Measurements from ENCODE around the gene DENND1A. TPM values are rescaled to one million over a fixed set of nuclear protein-coding genes. Genes with fewer than 3 reads are reported as not detected.

Gene DENND1A
- total RNA-seq, 1 experiment from 2014 or later = 23.5 TPM

DNA sequence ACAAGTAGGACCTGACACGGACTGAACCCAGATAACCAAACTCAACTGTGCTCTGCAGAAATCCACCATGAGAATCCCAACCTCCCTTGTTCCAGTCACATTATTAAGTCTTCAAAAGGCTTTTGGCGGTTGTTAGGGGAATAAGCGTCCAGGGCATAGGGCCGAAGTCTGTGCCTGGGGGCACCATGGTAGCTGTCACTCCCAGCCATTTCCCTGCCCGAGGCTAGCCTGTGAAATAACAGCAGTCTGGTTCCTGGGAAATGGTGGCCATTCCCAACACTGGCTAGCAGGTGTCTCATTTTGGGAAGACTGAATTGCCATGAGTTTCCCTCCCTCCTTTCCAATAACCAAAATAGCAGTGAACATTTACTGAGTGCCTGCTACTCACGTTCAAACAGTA lies 451.8 kb downstream of the DENND1A start (continued):
- TF ChIP-seq, protein P1, sequence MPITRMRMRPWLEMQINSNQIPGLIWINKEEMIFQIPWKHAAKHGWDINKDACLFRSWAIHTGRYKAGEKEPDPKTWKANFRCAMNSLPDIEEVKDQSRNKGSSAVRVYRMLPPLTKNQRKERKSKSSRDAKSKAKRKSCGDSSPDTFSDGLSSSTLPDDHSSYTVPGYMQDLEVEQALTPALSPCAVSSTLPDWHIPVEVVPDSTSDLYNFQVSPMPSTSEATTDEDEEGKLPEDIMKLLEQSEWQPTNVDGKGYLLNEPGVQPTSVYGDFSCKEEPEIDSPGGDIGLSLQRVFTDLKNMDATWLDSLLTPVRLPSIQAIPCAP (CRISPR knock-in tag; IDR thresholded peaks at IDR 0.05) = no peak
- TF ChIP-seq HMGA2 (CRISPR knock-in tag; IDR thresholded peaks at IDR 0.05) (no peak), MYBL2 (CRISPR knock-in tag; IDR thresholded peaks at IDR 0.05) (no peak), EMX1 (CRISPR knock-in tag; IDR thresholded peaks at IDR 0.05) (no peak)

DNA sequence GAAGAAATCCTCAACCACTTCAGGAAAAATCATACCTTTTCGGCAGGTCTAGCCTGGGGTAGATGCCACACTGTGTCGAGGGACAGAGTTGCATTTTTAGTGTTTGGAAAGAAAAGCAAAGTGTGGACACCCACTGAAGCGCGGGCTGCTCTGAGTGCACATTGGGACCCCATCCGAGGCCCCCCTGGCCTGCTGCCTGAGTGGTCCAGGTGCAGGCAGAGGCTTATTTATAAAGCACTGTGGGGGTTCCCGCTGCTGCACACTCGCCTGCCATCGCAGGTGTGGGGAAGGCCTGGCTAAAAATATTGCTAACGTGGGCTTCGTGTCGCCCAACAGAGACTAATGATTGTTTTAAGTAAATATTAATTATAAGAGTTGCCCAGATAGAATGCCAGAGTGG lies 454.5 kb downstream of the DENND1A start:
- Mint-ChIP-seq H3K27me3 (ENCODE audit: low read depth) (no peaks in the 10 kb centered on the region), H3K4me3 (no peak overlapping the region), H3K9me3 (no peaks in the 10 kb centered on the region), H3K36me3 (no peaks in the 10 kb centered on the region), H3K27ac (no peak overlapping the region), H3K4me1 (peaks cover 8% of the 10 kb centered on the region)
- TF ChIP-seq, protein P2, sequence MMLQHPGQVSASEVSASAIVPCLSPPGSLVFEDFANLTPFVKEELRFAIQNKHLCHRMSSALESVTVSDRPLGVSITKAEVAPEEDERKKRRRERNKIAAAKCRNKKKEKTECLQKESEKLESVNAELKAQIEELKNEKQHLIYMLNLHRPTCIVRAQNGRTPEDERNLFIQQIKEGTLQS (CRISPR knock-in tag; conservative IDR thresholded peaks at IDR 0.05) = no peak
- TF ChIP-seq, protein P3, sequence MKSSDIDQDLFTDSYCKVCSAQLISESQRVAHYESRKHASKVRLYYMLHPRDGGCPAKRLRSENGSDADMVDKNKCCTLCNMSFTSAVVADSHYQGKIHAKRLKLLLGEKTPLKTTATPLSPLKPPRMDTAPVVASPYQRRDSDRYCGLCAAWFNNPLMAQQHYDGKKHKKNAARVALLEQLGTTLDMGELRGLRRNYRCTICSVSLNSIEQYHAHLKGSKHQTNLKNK (CRISPR knock-in tag; IDR thresholded peaks at IDR 0.05) = no peak
- TF ChIP-seq SMAD4 (CRISPR knock-in tag; IDR thresholded peaks at IDR 0.05) = no peak
- TF ChIP-seq, protein P4, sequence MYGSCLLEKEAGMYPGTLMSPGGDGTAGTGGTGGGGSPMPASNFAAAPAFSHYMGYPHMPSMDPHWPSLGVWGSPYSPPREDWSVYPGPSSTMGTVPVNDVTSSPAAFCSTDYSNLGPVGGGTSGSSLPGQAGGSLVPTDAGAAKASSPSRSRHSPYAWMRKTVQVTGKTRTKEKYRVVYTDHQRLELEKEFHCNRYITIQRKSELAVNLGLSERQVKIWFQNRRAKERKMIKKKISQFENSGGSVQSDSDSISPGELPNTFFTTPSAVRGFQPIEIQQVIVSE (CRISPR knock-in tag; IDR thresholded peaks at IDR 0.05; ENCODE audit: borderline replicate concordance) = no peak
- TF ChIP-seq TEAD1 (CRISPR knock-in tag; IDR thresholded peaks at IDR 0.05) = no peak
- TF ChIP-seq, protein P5, sequence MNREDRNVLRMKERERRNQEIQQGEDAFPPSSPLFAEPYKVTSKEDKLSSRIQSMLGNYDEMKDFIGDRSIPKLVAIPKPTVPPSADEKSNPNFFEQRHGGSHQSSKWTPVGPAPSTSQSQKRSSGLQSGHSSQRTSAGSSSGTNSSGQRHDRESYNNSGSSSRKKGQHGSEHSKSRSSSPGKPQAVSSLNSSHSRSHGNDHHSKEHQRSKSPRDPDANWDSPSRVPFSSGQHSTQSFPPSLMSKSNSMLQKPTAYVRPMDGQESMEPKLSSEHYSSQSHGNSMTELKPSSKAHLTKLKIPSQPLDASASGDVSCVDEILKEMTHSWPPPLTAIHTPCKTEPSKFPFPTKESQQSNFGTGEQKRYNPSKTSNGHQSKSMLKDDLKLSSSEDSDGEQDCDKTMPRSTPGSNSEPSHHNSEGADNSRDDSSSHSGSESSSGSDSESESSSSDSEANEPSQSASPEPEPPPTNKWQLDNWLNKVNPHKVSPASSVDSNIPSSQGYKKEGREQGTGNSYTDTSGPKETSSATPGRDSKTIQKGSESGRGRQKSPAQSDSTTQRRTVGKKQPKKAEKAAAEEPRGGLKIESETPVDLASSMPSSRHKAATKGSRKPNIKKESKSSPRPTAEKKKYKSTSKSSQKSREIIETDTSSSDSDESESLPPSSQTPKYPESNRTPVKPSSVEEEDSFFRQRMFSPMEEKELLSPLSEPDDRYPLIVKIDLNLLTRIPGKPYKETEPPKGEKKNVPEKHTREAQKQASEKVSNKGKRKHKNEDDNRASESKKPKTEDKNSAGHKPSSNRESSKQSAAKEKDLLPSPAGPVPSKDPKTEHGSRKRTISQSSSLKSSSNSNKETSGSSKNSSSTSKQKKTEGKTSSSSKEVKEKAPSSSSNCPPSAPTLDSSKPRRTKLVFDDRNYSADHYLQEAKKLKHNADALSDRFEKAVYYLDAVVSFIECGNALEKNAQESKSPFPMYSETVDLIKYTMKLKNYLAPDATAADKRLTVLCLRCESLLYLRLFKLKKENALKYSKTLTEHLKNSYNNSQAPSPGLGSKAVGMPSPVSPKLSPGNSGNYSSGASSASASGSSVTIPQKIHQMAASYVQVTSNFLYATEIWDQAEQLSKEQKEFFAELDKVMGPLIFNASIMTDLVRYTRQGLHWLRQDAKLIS (CRISPR knock-in tag; IDR thresholded peaks at IDR 0.05; ENCODE audit: borderline replicate concordance) = no peak
- TF ChIP-seq GABPB1 (CRISPR knock-in tag; IDR thresholded peaks at IDR 0.05) = no peak
- no peak for TF ChIP-seq FOXK1 (CRISPR knock-in tag; IDR thresholded peaks at IDR 0.05)
- TF ChIP-seq ELF4 (CRISPR knock-in tag; IDR thresholded peaks at IDR 0.05; ENCODE audit: low read depth) = no peak
- TF ChIP-seq PRRX2 (CRISPR knock-in tag; IDR thresholded peaks at IDR 0.05) = no peak
- TF ChIP-seq, protein P6, sequence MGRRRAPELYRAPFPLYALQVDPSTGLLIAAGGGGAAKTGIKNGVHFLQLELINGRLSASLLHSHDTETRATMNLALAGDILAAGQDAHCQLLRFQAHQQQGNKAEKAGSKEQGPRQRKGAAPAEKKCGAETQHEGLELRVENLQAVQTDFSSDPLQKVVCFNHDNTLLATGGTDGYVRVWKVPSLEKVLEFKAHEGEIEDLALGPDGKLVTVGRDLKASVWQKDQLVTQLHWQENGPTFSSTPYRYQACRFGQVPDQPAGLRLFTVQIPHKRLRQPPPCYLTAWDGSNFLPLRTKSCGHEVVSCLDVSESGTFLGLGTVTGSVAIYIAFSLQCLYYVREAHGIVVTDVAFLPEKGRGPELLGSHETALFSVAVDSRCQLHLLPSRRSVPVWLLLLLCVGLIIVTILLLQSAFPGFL (CRISPR knock-in tag; IDR thresholded peaks at IDR 0.05; ENCODE audit: borderline replicate concordance) = no peak
- TF ChIP-seq, protein P7, sequence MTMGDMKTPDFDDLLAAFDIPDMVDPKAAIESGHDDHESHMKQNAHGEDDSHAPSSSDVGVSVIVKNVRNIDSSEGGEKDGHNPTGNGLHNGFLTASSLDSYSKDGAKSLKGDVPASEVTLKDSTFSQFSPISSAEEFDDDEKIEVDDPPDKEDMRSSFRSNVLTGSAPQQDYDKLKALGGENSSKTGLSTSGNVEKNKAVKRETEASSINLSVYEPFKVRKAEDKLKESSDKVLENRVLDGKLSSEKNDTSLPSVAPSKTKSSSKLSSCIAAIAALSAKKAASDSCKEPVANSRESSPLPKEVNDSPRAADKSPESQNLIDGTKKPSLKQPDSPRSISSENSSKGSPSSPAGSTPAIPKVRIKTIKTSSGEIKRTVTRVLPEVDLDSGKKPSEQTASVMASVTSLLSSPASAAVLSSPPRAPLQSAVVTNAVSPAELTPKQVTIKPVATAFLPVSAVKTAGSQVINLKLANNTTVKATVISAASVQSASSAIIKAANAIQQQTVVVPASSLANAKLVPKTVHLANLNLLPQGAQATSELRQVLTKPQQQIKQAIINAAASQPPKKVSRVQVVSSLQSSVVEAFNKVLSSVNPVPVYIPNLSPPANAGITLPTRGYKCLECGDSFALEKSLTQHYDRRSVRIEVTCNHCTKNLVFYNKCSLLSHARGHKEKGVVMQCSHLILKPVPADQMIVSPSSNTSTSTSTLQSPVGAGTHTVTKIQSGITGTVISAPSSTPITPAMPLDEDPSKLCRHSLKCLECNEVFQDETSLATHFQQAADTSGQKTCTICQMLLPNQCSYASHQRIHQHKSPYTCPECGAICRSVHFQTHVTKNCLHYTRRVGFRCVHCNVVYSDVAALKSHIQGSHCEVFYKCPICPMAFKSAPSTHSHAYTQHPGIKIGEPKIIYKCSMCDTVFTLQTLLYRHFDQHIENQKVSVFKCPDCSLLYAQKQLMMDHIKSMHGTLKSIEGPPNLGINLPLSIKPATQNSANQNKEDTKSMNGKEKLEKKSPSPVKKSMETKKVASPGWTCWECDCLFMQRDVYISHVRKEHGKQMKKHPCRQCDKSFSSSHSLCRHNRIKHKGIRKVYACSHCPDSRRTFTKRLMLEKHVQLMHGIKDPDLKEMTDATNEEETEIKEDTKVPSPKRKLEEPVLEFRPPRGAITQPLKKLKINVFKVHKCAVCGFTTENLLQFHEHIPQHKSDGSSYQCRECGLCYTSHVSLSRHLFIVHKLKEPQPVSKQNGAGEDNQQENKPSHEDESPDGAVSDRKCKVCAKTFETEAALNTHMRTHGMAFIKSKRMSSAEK (CRISPR knock-in tag; IDR thresholded peaks at IDR 0.05; ENCODE audit: borderline replicate concordance) = no peak
- TF ChIP-seq, protein P8, sequence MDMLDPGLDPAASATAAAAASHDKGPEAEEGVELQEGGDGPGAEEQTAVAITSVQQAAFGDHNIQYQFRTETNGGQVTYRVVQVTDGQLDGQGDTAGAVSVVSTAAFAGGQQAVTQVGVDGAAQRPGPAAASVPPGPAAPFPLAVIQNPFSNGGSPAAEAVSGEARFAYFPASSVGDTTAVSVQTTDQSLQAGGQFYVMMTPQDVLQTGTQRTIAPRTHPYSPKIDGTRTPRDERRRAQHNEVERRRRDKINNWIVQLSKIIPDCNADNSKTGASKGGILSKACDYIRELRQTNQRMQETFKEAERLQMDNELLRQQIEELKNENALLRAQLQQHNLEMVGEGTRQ (CRISPR knock-in tag; IDR thresholded peaks at IDR 0.05) = no peak
- TF ChIP-seq, protein P9, sequence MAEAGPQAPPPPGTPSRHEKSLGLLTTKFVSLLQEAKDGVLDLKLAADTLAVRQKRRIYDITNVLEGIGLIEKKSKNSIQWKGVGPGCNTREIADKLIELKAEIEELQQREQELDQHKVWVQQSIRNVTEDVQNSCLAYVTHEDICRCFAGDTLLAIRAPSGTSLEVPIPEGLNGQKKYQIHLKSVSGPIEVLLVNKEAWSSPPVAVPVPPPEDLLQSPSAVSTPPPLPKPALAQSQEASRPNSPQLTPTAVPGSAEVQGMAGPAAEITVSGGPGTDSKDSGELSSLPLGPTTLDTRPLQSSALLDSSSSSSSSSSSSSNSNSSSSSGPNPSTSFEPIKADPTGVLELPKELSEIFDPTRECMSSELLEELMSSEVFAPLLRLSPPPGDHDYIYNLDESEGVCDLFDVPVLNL (CRISPR knock-in tag; IDR thresholded peaks at IDR 0.05; ENCODE audit: borderline replicate concordance, low read depth) = no peak
- no peak for TF ChIP-seq CREB1 (CRISPR knock-in tag; IDR thresholded peaks at IDR 0.05)
- no peak for TF ChIP-seq ESRRA (CRISPR knock-in tag; IDR thresholded peaks at IDR 0.05; ENCODE audit: borderline replicate concordance)
- TF ChIP-seq IRF2 (CRISPR knock-in tag; IDR thresholded peaks at IDR 0.05; ENCODE audit: borderline replicate concordance, low read depth) = no peak
- POLR2A ChIA-PET = no interaction called here
- no peak for ATAC-seq
- CTCF ChIA-PET = interaction anchor here (0.6 kb wide), 1 partner anchor 18 kb away, joined by 3 read pairs; no protein-coding TSS in a partner anchor
- no peak for DNase-seq (ENCODE audit: low spot score)
